LoVo (cell line): ENCODE data around the gene CARS1.

ENCODE experiments used
- DNase-seq: peaks from one replicate; pipeline ENCODE4 v3.0.0-alpha.2; 2016; ENCODE audit warnings: low spot score

The CARS1 gene

GRCh38 chr11:2955906-2956476 lies 101.2 kb downstream of the CARS1 start:
- no peak for DNase-seq

GRCh38 chr11:2954263-2954662 lies 103.0 kb downstream of the CARS1 start:
- no peak for DNase-seq

- DNase-seq, result no peak
Observed at GRCh38 chr11:2952290-2952689, 104.9 kb downstream of the CARS1 start.

- DNase-seq, result no peak
Observed at GRCh38 chr11:2951231-2952110, 105.8 kb downstream of the CARS1 start.
